Measurements from ENCODE around the gene RNFT2. TPM values are rescaled to one million over a fixed set of nuclear protein-coding genes. Genes with fewer than 3 reads are reported as not detected.

RNFT2 gene
- total RNA-seq, 1 experiment from 2014 or later = 12.6 TPM

DNA sequence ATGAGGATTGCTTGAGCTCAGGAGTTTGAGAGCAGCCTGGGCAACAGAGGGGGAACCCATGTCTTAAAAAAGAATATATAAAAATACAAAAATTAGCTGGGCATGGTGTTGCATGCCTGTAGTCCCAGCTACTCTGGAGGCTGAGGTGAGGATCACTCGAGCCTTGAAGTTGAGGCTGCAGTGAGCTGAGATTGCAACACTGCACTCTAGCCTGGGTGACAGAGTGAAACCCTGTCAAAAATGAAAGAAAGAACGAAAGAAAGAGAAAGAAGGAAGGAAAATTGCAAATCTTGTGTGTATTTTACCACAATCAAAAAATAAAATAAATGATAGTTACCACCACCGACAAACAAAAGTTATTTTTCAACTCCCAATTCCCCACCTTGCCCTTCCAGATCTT, 45.5 kb upstream of the RNFT2 start:
- Histone ChIP-seq H3K9me3 (ENCODE audit: low read length) (no peaks in the 10 kb centered on the region), H3K79me2 (ENCODE audit: low read length) (no peaks in the 10 kb centered on the region), H3K4me3 (ENCODE audit: low read length) (no peak overlapping the region), H3K27me3 (ENCODE audit: low read length) (no peaks in the 10 kb centered on the region), H2AFZ (ENCODE audit: low read length) (no peak overlapping the region), H3K9me2 (replicated peaks; ENCODE audit: low read length) (no peaks in the 10 kb centered on the region), H3K27ac (ENCODE audit: low read length) (no peak overlapping the region), H3K4me2 (ENCODE audit: low read length) (0 out of 2 replicates have a peak overlapping the region, but pooled peaks have one; percentile 25), H3F3A (ENCODE audit: low read length, unreplicated experiment) (no peaks in the 10 kb centered on the region), H4K20me1 (ENCODE audit: low read length) (no peaks in the 10 kb centered on the region), H3K36me3 (ENCODE audit: low read depth, low read length) (no peaks in the 10 kb centered on the region), H3K4me1 (ENCODE audit: insufficient read depth, low read length) (peaks cover 5% of the 10 kb centered on the region), H3K9ac (ENCODE audit: low read length) (no peak overlapping the region)
- intact Hi-C loops (cut with micrococcal nuclease) = loop anchor here (10.0 kb wide), 2 partner anchors 88 to 168 kb away; no protein-coding TSS in a partner anchor
- POLR2A ChIA-PET (ENCODE audit: unreplicated experiment) = interaction anchor here (0.6 kb wide), 1 partner anchor 38 kb away, joined by 6 read pairs; no protein-coding TSS in a partner anchor
- CTCF ChIA-PET = no interaction called here
- no peak for TF ChIP-seq EZH2phosphoT487 (IDR thresholded peaks at IDR 0.05; ENCODE audit: borderline replicate concordance, low read length)
- TF ChIP-seq EZH2 (IDR thresholded peaks at IDR 0.05; ENCODE audit: low read length, unreplicated experiment) = no peak
- TF ChIP-seq CTCF (conservative IDR thresholded peaks at IDR 0.05; ENCODE audit: low read depth, low read length) = no peak
- no peak for ATAC-seq
- no peak for DNase-seq
- no TSS peak for BruUV-seq (replicated peaks)

- no TSS peak for BruUV-seq (replicated peaks)
- CTCF ChIA-PET = no interaction called here
Measured at GRCh38 chr12:116693286-116694227, 44.6 kb upstream of the RNFT2 start.

More at GRCh38 chr12:116693286-116694227, 44.6 kb upstream of the RNFT2 start:
- no peak overlapping the region for H3K27ac ChIP-seq (ENCODE audit: low read length)
- H3K27me3 ChIP-seq (ENCODE audit: low read length) = no peaks in the 10 kb centered on the region
- no peak overlapping the region for H3K9ac ChIP-seq (ENCODE audit: low read length)
- H3K4me1 ChIP-seq (ENCODE audit: insufficient read depth, low read length) = peaks cover 14% of the 10 kb centered on the region
- H3K36me3 ChIP-seq (ENCODE audit: low read depth, low read length) = no peaks in the 10 kb centered on the region
- intact Hi-C loops (cut with micrococcal nuclease) = loop anchor here (10.0 kb wide), 2 partner anchors 89 to 169 kb away; no protein-coding TSS in a partner anchor
- peak overlapping the region; percentile 62 for H2AFZ ChIP-seq (ENCODE audit: low read length)
- DNase-seq (no peak), ATAC-seq (peak; percentile 12; the same call in 1 of the 2 replicates)
- H3K4me3 ChIP-seq (ENCODE audit: low read length) = peak overlapping the region; percentile 46
- POLR2A ChIA-PET (ENCODE audit: unreplicated experiment) = interaction anchor here (0.6 kb wide), 1 partner anchor 37 kb away, joined by 6 read pairs; no protein-coding TSS in a partner anchor
- no peaks in the 10 kb centered on the region for H3K79me2 ChIP-seq (ENCODE audit: low read length)
- H3F3A ChIP-seq (ENCODE audit: low read length, unreplicated experiment) = no peaks in the 10 kb centered on the region
- no peaks in the 10 kb centered on the region for H3K9me2 ChIP-seq (replicated peaks; ENCODE audit: low read length)
- no peak for TF ChIP-seq EZH2 (IDR thresholded peaks at IDR 0.05; ENCODE audit: low read length, unreplicated experiment)
- TF ChIP-seq CTCF (conservative IDR thresholded peaks at IDR 0.05; ENCODE audit: low read depth, low read length) = no peak
- no peak for TF ChIP-seq EZH2phosphoT487 (IDR thresholded peaks at IDR 0.05; ENCODE audit: borderline replicate concordance, low read length)
- no peaks in the 10 kb centered on the region for H4K20me1 ChIP-seq (ENCODE audit: low read length)
- H3K9me3 ChIP-seq (ENCODE audit: low read length) = no peaks in the 10 kb centered on the region
- H3K4me2 ChIP-seq (ENCODE audit: low read length) = peak overlapping the region; percentile 66

Data from PC-3 (cell line).